NCI-H460 (cell line): Measurements from ENCODE around the gene STRADB. TPM values are rescaled to one million over a fixed set of nuclear protein-coding genes. Genes with fewer than 3 reads are reported as not detected.
A peak's percentile ranks its signal among the peaks of the same experiment; 100 is the strongest.
"Not testable (repeated sequence)": the region's sequence is repeated elsewhere in the genome, so short reads cannot be mapped to it uniquely, and the experiment has no call there.

Experiments
- DNase-seq: peaks from one replicate; pipeline ENCODE4 v3.0.0-alpha.2; 2016; ENCODE audit warnings: low read depth; ENCODE audit errors: extremely low read depth
- total RNA-seq: library from RNA; depleted of rRNA; stranded (reverse); fragments of >200 nt; shearing (Covaris generic); gene quantifications from 2 replicates; pipeline ENCODE4 v1.2.3, GENCODE V29; 2014

The STRADB gene
- total RNA-seq, 1 experiment from 2014 or later, result 46.1 TPM

GRCh38 chr2:201430322-201430721 lies 21.2 kb upstream of the STRADB start:
- DNase-seq, result not testable (repeated sequence)

DNA sequence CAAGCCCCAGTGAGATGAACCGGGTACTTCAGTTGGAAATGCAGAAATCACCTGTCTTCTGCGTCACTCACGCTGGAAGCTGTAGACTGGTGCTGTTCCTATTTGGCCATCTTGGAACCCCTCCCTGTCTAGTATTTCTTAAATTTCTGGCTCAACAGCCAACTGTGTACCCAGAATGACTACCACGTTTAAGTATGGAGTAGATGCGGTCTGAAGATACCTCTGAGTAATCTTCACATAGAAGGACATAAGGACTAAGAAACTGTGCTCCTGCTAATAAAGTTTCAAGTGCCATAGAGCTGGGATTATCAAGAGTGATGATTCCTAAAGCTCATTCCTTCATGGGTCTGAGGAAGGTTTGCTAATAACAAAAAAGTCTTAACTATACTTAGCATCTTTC lies 20.7 kb upstream of the STRADB start:
- no peak for DNase-seq

DNA sequence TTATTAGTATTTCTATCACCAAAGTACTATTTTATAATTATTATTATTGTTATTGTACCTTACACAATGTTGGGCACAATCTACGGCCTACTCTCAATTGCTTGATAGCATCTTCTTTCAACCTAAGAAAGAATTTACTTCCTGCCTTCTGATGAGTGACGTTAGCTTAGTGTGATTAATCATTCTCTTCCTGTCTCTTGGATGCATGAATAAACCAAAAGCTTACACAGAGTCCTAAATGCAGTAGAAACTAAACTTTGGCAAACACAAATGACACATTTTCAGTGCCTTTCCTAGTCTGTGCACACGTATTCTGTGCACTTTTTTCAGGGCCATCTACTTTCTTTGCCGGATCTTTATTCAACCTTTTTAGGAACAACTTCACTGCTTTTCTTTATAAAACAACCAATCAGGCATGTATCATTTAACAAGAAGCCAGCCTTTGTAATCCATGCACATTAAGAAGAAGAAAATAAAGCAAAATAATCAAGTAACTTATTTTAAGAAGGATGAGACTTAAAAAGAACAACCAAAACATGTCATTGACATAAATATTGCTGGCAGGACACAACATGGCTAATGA lies 19.4 kb upstream of the STRADB start:
- peak; percentile 47 for DNase-seq

- no peak for DNase-seq
Measured at GRCh38 chr2:201432621-201433393, 18.7 kb upstream of the STRADB start.

GRCh38 chr2:201433394-201433995 lies 18.0 kb upstream of the STRADB start:
- no peak for DNase-seq

DNA sequence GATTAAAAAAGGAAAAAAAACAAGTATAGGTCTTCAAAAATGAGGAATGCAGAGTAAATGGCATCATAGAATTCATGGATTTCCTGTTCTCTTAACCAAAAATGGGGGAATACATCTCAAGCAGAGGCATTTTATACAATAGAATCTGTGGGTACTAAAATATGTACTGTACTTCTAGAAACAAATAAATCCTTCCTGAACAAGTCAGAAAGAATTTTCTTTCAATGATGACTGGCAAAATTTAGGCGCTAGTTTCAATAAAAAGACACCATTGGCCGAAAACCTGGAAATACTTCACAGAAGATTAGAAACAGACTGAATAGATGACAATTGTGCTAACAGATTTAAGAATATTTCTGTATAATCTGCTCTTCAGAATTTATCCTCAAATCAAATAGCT lies 15.4 kb upstream of the STRADB start:
- no peak for DNase-seq

DNA sequence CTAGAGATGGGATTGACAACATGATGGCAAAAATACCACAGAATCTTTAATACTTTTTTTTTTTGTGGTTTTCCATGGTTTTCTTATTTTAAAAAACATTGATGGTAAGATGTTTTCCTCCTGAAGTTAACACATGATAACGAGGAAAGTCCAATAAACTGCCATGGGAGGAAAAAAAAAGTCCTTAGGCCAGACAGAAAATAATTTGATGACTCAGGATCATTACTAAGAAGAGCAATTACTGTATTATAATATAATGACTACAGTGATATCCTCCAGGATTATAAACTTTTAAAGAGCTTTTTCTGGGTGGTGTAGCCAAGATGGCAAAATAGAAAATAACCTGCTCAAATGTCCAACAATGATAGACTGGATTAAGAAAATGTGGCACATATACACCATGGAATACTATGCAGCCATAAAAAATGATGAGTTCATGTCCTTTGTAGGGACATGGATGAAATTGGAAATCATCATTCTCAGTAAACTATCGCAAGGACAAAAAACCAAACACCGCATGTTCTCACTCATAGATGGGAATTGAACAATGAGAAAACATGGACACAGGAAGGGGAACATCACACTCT lies 12.1 kb upstream of the STRADB start:
- not testable (repeated sequence) for DNase-seq

DNA sequence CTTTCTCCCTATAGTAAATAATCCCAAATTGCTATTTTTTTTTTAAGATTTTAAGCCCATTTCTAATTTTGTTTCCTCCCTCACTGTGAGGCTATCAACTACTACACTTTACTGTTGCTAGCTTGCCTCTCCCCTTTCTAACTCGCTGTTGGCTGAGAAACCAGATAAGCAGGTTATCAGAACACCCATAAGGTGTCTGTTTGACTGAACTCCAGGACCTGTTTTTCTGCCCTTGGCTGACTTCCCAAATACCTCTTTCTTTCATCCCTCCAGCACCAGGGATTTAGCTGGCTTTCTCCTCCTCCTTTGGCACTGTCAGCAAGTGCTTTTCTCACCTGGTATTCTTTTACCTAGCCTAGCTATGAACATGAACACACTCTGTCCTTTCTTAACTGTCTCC lies 11.4 kb upstream of the STRADB start:
- DNase-seq, result no peak

DNA sequence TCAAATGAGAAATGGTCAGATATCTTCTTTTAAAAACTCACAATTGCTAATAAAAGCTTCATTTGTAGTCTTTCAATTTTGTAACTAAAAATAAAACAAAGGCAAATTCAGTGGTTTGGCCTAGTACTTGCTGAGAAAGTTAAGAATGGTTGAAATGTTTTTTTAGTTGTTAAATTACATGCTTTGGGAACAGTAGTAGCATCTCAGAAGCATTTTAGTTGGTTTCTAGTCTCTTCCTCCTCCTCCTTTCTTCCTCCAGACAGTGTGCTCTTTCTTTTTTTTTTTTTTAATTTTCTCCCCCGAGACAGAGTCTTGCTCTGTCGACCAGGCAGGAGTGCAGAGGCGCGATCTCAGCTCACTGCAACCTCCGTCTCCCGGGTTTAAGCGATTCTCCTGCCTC lies 10.1 kb upstream of the STRADB start:
- no peak for DNase-seq

GRCh38 chr2:201444746-201445465 lies 6.6 kb upstream of the STRADB start:
- no peak for DNase-seq

DNA sequence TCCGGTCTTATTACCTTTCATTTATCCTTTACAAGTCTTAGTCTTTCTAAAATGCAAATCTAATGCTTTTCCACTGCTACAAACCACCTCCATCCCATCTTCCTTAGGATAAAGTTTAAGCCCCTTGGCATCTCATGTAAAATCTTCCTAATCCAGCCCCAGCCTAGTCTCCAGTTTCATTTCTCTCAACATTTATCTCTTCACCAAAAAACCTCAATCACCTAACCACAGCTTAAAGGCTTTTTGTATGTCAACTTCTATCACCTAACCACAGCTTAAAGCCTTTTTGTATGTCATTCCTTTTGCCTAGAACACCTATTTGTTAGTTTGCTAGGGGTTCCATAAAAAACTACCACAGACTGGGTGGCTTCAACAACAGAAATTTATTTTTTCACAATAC lies 4.5 kb upstream of the STRADB start:
- DNase-seq, result no peak

GRCh38 chr2:201448061-201448460 lies 3.5 kb upstream of the STRADB start:
- DNase-seq, result no peak

DNA sequence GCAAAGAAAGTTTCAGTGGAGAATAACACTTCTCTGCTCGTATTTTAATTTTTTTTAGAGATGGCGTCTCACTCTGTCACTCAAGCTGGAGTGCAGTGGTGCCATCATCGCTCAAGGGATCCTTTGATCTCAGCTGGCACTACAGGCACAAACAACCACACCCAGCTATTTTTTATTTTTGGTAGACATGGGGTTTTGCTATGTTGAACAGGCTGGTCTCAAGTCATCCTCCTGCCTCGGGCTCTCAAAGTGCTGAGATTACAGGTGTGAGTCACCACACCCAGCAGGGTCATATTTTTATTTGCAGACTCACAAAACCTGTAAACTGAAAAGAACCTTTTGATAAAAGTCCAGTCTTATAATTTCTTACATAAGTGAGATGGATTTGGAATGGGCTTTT lies 2.8 kb upstream of the STRADB start:
- no peak for DNase-seq

DNA sequence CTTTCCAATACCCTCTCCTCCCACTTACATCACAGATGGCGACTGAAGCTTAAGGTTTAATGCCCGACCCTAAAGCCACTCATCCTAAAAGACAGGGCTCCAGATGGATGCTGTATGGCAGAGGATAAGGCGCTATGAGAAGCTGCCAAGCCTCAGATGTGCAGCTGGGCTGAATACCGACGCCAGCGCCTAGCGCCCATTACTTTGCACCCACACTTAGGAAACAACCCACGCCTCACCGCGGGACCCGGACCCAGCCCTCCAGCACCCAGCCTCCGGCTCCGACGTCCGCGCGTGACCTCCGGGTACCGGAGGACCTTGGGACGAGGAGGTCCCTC lies 617 bp upstream of the STRADB start:
- DNase-seq, result no peak

DNA sequence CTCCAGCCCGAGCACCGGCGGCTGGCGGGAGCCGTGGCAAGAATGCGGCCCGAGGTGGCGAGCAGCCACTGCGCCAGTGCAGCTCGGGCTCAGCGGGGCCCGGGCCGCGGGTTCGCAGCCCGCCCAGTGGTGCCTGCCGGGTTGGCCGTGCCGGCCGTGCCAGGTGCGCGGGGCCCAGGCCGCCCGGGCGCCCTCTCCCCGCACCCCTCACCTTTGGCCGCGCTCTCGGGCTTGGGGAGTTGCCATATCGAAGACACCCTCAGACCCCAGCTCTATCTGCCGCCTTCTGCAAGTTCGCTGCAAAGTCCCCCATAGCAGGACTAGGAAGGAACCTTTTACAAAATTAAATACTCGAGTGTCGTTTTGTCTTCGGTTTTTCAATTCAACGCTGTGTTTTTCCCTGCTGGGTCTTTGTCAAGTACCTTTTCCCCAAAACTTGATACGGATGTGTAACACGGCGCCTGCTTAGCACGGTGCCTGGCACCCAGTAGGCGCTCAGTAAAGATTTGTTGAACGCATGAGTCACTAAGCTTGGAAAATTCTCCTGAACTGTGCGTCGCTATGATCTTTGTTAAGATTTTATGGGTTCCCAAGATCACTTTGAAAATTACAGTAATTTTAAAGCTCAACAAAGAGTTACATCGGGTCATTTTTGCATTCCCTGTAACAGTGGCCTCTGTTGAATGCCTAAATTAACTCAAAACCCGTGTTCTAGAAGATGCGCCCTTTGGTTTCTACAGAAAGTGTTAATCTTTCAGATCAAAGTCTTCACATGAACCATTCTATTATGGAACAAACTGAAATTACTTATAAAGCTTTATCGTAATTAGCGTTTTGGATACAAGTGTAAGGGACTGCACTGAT lies 750 bp downstream of the STRADB start:
- no peak for DNase-seq

- DNase-seq, result no peak
Measured at GRCh38 chr2:201452922-201453643, 1.5 kb downstream of the STRADB start.

DNA sequence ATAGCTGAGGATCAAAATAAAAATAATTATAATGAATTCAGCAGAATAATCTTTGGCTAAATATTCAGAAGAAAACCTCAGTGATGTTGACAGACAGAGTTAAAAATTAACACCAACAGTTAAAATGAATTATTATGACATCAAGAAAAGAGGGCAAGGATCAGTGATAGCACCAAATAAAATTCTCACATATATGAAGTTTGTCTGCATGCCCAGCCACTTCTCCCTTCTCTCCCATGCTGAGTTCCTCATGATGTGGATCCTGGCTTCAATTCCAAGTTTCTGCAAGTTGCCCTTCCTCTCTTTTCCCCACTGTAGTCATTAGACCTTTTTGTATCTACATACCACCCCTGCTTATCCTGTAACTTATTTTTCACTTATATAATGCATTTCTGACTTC lies 6.8 kb downstream of the STRADB start:
- DNase-seq, result no peak

DNA sequence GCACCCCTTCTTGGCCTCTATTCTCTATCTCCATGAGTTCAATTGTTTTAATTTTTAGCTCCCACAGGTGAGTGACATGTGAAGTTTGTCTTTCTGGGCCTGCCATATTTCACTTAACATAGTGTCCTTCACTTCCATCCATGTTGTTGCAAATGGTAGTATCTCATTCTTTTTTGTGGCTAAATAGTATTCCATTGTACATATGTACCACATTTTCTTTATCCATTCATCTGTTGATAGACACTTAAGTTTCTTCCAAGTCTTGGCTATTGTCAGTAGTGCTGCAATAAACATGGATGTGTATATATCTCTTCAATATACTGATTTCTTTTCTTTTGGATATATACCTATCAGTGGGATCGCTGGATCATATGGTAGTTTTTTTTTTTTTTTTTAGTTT lies 9.0 kb downstream of the STRADB start:
- no peak for DNase-seq

GRCh38 chr2:201464547-201464946 lies 13.0 kb downstream of the STRADB start:
- DNase-seq, result no peak

DNA sequence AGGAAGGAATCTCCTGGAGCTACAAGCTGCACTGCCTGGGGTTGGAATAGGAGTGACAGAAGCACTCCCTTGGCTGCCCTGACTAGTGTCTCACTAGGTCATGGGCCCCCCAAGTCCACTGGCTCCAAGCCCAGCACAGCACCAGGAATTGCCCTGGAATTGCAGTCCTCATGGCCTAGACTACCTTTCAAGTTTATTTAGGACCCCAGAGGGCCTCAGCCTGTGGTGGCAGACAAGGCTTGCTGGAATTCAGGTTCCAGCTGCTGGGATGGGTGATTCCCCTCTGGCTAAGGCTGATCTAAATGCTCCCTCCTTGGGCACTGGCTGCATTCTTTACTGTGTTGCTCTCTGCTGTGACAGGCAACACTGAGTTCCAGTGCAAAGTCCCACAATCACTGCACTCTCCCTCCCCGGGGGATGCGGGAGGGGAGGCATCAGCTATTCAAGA lies 14.0 kb downstream of the STRADB start:
- no peak for DNase-seq
